H1 (cell line): ENCODE measurements around the gene ELOVL5. TPM values are rescaled to one million over a fixed set of nuclear protein-coding genes. Genes with fewer than 3 reads are reported as not detected.

Experiments
- CTCF ChIA-PET: fragments of 300-600 bp; sonication (Branson Sonifier 250); formaldehyde crosslinking; loops from one replicate; lab custom pipeline; 2021; ENCODE audit not compliant: partially characterized antibody; lab: Charles Lee
- POLR2A ChIA-PET: fragments of 300-600 bp; sonication (Branson Sonifier 250); formaldehyde crosslinking; loops from one replicate; lab custom pipeline; 2021; ENCODE audit warnings: inconsistent platforms; ENCODE audit not compliant: partially characterized antibody; lab: Charles Lee
- DNase-seq, 2 experiments: peaks; one replicate each; pipeline versions ENCODE4 v3.0.0 to v3.0.0-alpha.2; 2010 to 2022; ENCODE audit warnings: low spot score in 2 of 2, low read depth in 1 of 2, mixed read lengths in 1 of 2
- FAIRE-seq: peaks from 2 replicates; lab custom pipeline; 2011; peaks lifted over from hg19 to GRCh38; lab: Jason Lieb, UNC
- H2AFZ ChIP-seq: 2 replicates; pipeline ENCODE4 v1.8.1; 2012; ENCODE audit warnings: low read length, inconsistent platforms
- H2AK5ac ChIP-seq: 2 replicates; pipeline ENCODE4 v1.6.1; 2013; ENCODE audit warnings: low read depth, low read length
- H2BK120ac ChIP-seq: replicated peaks from 2 replicates; pipeline ENCODE3; 2013; ENCODE audit warnings: low read depth, low read length, inconsistent platforms
- H2BK12ac ChIP-seq: 2 replicates; pipeline ENCODE4 v1.6.1; 2013; ENCODE audit warnings: low read depth, low read length
- H2BK15ac ChIP-seq: 2 replicates; pipeline ENCODE4 v1.6.1; 2013; ENCODE audit warnings: low read length
- H2BK20ac ChIP-seq: 2 replicates; pipeline ENCODE4 v1.6.1; 2013; ENCODE audit warnings: low read length
- H2BK5ac ChIP-seq: 2 replicates; pipeline ENCODE4 v1.6.1; 2013; ENCODE audit warnings: low read depth, low read length
- H3K14ac ChIP-seq: 2 replicates; pipeline ENCODE4 v1.6.1; 2013; ENCODE audit warnings: inconsistent platforms; ENCODE audit not compliant: insufficient read length
- H3K18ac ChIP-seq: 2 replicates; pipeline ENCODE4 v1.6.1; 2013; ENCODE audit warnings: low read length; ENCODE audit errors: extremely low read depth
- H3K23ac ChIP-seq: 2 replicates; pipeline ENCODE4 v1.6.1; 2013; ENCODE audit warnings: inconsistent platforms; ENCODE audit not compliant: insufficient read length
- H3K23me2 ChIP-seq: 2 replicates; pipeline ENCODE4 v1.6.1; 2013; ENCODE audit warnings: low read depth, low read length
- H3K27ac ChIP-seq: 2 replicates; pipeline ENCODE4 v1.6.1; 2011; ENCODE audit warnings: low read depth, low read length, inconsistent platforms
- H3K27me3 ChIP-seq, 4 experiments: replicated peaks in 1 of 4; 1 replicate in 1 of 4; 2 replicates in 3 of 4; pipeline versions ENCODE4 v1.6.1 to v1.8.1; 2011 to 2013; ENCODE audit warnings: low read length in 3 of 4, mild to moderate bottlenecking in 3 of 4, inconsistent platforms in 2 of 4, mixed read lengths in 2 of 4, moderate library complexity in 1 of 4; ENCODE audit not compliant: control insufficient read depth in 3 of 4, insufficient read depth in 3 of 4; ENCODE audit errors: extremely low read depth in 1 of 4
- H3K36me3 ChIP-seq, 4 experiments: 2 replicates each; pipeline versions ENCODE4 v1.6.1 to v1.8.1; 2011 to 2013; ENCODE audit warnings: mild to moderate bottlenecking in 4 of 4, low read length in 3 of 4, moderate library complexity in 2 of 4, control low read depth in 1 of 4, inconsistent platforms in 1 of 4; ENCODE audit not compliant: insufficient read depth in 4 of 4, control insufficient read depth in 2 of 4
- H3K4ac ChIP-seq: replicated peaks from 2 replicates; pipeline ENCODE3; 2013; ENCODE audit warnings: low read length, low read depth, mixed read lengths, inconsistent platforms; ENCODE audit not compliant: insufficient read length
- H3K4me1 ChIP-seq, 4 experiments: replicated peaks in 1 of 4; 1 replicate in 1 of 4; 2 replicates in 3 of 4; pipeline versions ENCODE4 v1.6.1 to v1.8.1; 2011 to 2013; ENCODE audit warnings: low read length in 3 of 4, inconsistent platforms in 2 of 4, mixed read lengths in 1 of 4; ENCODE audit not compliant: insufficient read depth in 4 of 4, control insufficient read depth in 3 of 4
- H3K4me2 ChIP-seq, 2 experiments: 2 replicates each; pipeline versions ENCODE4 v1.6.1 to v1.8.1; 2011 to 2013; ENCODE audit warnings: low read depth in 2 of 2, low read length in 2 of 2, control low read depth in 1 of 2, inconsistent platforms in 1 of 2, mild to moderate bottlenecking in 1 of 2; ENCODE audit not compliant: insufficient read depth in 1 of 2
- H3K4me3 ChIP-seq, 4 experiments: fragments of 200-600, 300-600 bp in 1 of 4; sonication (generic), shearing (Covaris generic), sonication (Bioruptor Twin) in 1 of 4; 2 replicates each; pipeline versions ENCODE4 v1.5.1 to v1.8.1; 2011 to 2016; ENCODE audit warnings: low read length in 4 of 4, low read depth in 3 of 4, control low read depth in 2 of 4, inconsistent platforms in 2 of 4, mild to moderate bottlenecking in 2 of 4, mixed read lengths in 1 of 4, moderate library complexity in 1 of 4; ENCODE audit not compliant: insufficient read depth in 2 of 4; ENCODE audit errors: extremely low read depth in 1 of 4
- H3K56ac ChIP-seq: replicated peaks from 2 replicates; pipeline ENCODE3; 2013; ENCODE audit warnings: low read depth, mild to moderate bottlenecking, mixed read lengths, low read length, inconsistent platforms; ENCODE audit not compliant: insufficient read length
- H3K79me1 ChIP-seq: 2 replicates; pipeline ENCODE4 v1.6.1; 2013; ENCODE audit warnings: low read depth, low read length, control low read depth
- H3K79me2 ChIP-seq, 2 experiments: 2 replicates each; pipeline versions ENCODE4 v1.6.1 to v1.8.1; 2012 to 2013; ENCODE audit warnings: low read length in 2 of 2, mild to moderate bottlenecking in 2 of 2, inconsistent platforms in 1 of 2; ENCODE audit not compliant: insufficient read depth in 2 of 2, control insufficient read depth in 1 of 2
- H3K9ac ChIP-seq, 4 experiments: replicated peaks in 1 of 4; 1 replicate in 1 of 4; 2 replicates in 3 of 4; pipeline versions ENCODE4 v1.6.1 to v1.8.1; 2011 to 2013; ENCODE audit warnings: low read depth in 3 of 4, low read length in 3 of 4, control low read depth in 2 of 4, mild to moderate bottlenecking in 2 of 4, moderate library complexity in 2 of 4, inconsistent platforms in 1 of 4; ENCODE audit errors: extremely low read depth in 1 of 4
- H3K9me3 ChIP-seq, 2 experiments: 2 replicates each; pipeline versions ENCODE4 v1.6.1 to v1.8.1; 2012 to 2013; ENCODE audit warnings: mild to moderate bottlenecking in 2 of 2, moderate library complexity in 2 of 2, control low read depth in 1 of 2, inconsistent platforms in 1 of 2, low read depth in 1 of 2, low read length in 1 of 2, mixed read lengths in 1 of 2; ENCODE audit not compliant: insufficient read depth in 2 of 2
- H4K20me1 ChIP-seq, 2 experiments: replicated peaks in 1 of 2; 2 replicates each; pipeline versions ENCODE3 to v1.8.1; 2011 to 2013; ENCODE audit warnings: inconsistent platforms in 2 of 2, low read length in 2 of 2, mild to moderate bottlenecking in 1 of 2; ENCODE audit not compliant: insufficient read depth in 2 of 2, control insufficient read depth in 1 of 2
- H4K5ac ChIP-seq: 2 replicates; pipeline ENCODE4 v1.6.1; 2013; ENCODE audit warnings: low read length, low read depth, mixed read lengths, inconsistent platforms; ENCODE audit not compliant: insufficient read length
- H4K8ac ChIP-seq: 2 replicates; pipeline ENCODE4 v1.8.0; 2013; ENCODE audit warnings: mild to moderate bottlenecking, moderate library complexity, low read length, inconsistent platforms; ENCODE audit not compliant: insufficient read depth; ENCODE audit errors: extremely low read depth
- H4K91ac ChIP-seq: replicated peaks from 2 replicates; pipeline ENCODE3; 2013; ENCODE audit warnings: low read length, mixed read lengths, inconsistent platforms; ENCODE audit not compliant: insufficient read length
- BACH1 ChIP-seq: IDR thresholded peaks from 2 replicates; pipeline ENCODE4 v1.6.1; 2012; ENCODE audit warnings: low read length, improper control_type of control experiment
- BCL11A ChIP-seq, 2 experiments: IDR thresholded peaks; one replicate each; pipeline ENCODE4 v1.6.1; 2011; ENCODE audit warnings: low read depth in 2 of 2, low read length in 2 of 2, mild to moderate bottlenecking in 2 of 2
- BRCA1 ChIP-seq: IDR thresholded peaks from 2 replicates; pipeline ENCODE4 v1.6.1; 2012; ENCODE audit warnings: low read depth, low read length, improper control_type of control experiment
- CBX8 ChIP-seq: fragments of 300-800, 300-1000 bp; sonication (generic); IDR thresholded peaks from 2 replicates; pipeline ENCODE4 v1.7.1; 2016; ENCODE audit warnings: low read depth, low read length, borderline replicate concordance
- EGR1 ChIP-seq: IDR thresholded peaks from 2 replicates; pipeline ENCODE4 v1.6.1; 2011; ENCODE audit warnings: low read depth, low read length, borderline replicate concordance
- EZH2 ChIP-seq: fragments of 200-600 bp; sonication (generic); IDR thresholded peaks from 2 replicates; pipeline ENCODE4 v1.7.1; 2012; ENCODE audit warnings: low read depth, mild to moderate bottlenecking, moderate library complexity, low read length, inconsistent platforms; ENCODE audit not compliant: severe bottlenecking
- KDM5A ChIP-seq: fragments of 200-600 bp; IDR thresholded peaks from 2 replicates; pipeline ENCODE4 v1.7.1; 2012; ENCODE audit warnings: mild to moderate bottlenecking, low read length, inconsistent platforms, mixed read lengths
- MAFK ChIP-seq: IDR thresholded peaks from 2 replicates; pipeline ENCODE4 v1.6.1; 2012; ENCODE audit warnings: low read depth, mild to moderate bottlenecking, improper control_type of control experiment, low read length
- RFX5 ChIP-seq: IDR thresholded peaks from 2 replicates; pipeline ENCODE4 v1.6.1; 2011; ENCODE audit warnings: low read depth, low read length, improper control_type of control experiment, borderline replicate concordance
- RNF2 ChIP-seq: fragments of 200-900, 300-1000 bp; sonication (generic); IDR thresholded peaks from 2 replicates; pipeline ENCODE4 v1.7.1; 2016; ENCODE audit warnings: borderline replicate concordance, low read depth, mild to moderate bottlenecking, antibody characterized with exemption, low read length; ENCODE audit not compliant: poor library complexity, severe bottlenecking; ENCODE audit errors: missing control alignments
- SIRT6 ChIP-seq: IDR thresholded peaks from one replicate; pipeline ENCODE4 v1.7.1; 2012; ENCODE audit warnings: low read length, inconsistent platforms
- SIX5 ChIP-seq: IDR thresholded peaks from 2 replicates; pipeline ENCODE4 v1.6.1; 2011; ENCODE audit warnings: mild to moderate bottlenecking, low read depth, low read length
- SP4 ChIP-seq: IDR thresholded peaks from 2 replicates; pipeline ENCODE4 v1.6.1; 2012; ENCODE audit warnings: low read length, inconsistent platforms
- USF2 ChIP-seq: IDR thresholded peaks from 2 replicates; pipeline ENCODE4 v1.6.1; 2011; ENCODE audit warnings: low read length, improper control_type of control experiment
- polyA plus RNA-seq, 7 experiments: library from polyadenylated mRNA; depleted of rRNA in 3 of 7; stranded (reverse) in 5 of 7; unstranded in 2 of 7; fragments of >200 nt in 5 of 7; fragments of 200-250 nt in 2 of 7; gene quantifications; 1 replicate in 5 of 7; 2 replicates in 1 of 7; 4 replicates in 1 of 7; pipeline versions ENCODE4 v1.2.1 to v1.2.3, GENCODE V29; 2011 to 2013; ENCODE audit warnings: missing spikeins in 2 of 7, mixed read lengths in 2 of 7
- total RNA-seq: library from RNA; stranded (reverse); fragmentation: NEBNext Ultra II Directional; extraction: Animal tissue kit (Norgen Biotek cat#: 25700); gene quantifications from 2 replicates; pipeline ENCODE4 v1.2.1, GENCODE V29; 2021

ELOVL5 gene
- total and polyA plus RNA-seq, 2 of the 8 experiments (the other 6 are each of a cell fraction or from before 2014, with no cell fraction given), result 113 to 156 TPM

- Histone ChIP-seq H4K5ac (no peak overlapping the region), H2AFZ (no peak overlapping the region), H2BK15ac (no peak overlapping the region), H3K4me3 (no peak overlapping the region), H3K27ac (no peak overlapping the region), H2BK5ac (no peak overlapping the region), H2BK20ac (no peak overlapping the region), H3K4ac (no peak overlapping the region), H3K23ac (no peak overlapping the region), H3K36me3 (no peaks in the 10 kb centered on the region), H2BK120ac (no peak overlapping the region), H3K14ac (no peak overlapping the region), H3K9me3 (no peaks in the 10 kb centered on the region), H3K56ac (no peak overlapping the region), H3K4me2 (no peak overlapping the region), H3K23me2 (no peaks in the 10 kb centered on the region), H3K18ac (no peak overlapping the region), H4K8ac (no peak overlapping the region), H3K27me3 (peaks cover 0 to 2% (median 0%) of the 10 kb centered on the region in 4 experiments; a peak in 1 of 7 replicates), H2AK5ac (no peak overlapping the region), H4K20me1 (peaks cover 11 to 26% of the 10 kb centered on the region in 2 experiments), H3K79me1 (peaks cover 9% of the 10 kb centered on the region), H3K4me1 (peaks cover 0 to 7% (median 5%) of the 10 kb centered on the region in 4 experiments), H4K91ac (no peak overlapping the region), H3K79me2 (peaks cover 13 to 98% of the 10 kb centered on the region in 2 experiments), H2BK12ac (no peak overlapping the region), H3K9ac (no peak overlapping the region)
- DNase-seq (no peak), FAIRE-seq (no peak)
- ChIA-PET CTCF (interaction anchor here (0.5 to 3.2 kb wide), 4 partner anchors 10 to 198 kb away, joined by 3 to 7 read pairs (median 3); no protein-coding TSS in a partner anchor), POLR2A (interaction anchor here (1.1 to 1.9 kb wide), 2 partner anchors 16 to 20 kb away, joined by 3 to 4 read pairs; no protein-coding TSS in a partner anchor)
- TF ChIP-seq BRCA1, result no peak
- no peak for TF ChIP-seq BACH1
- no peak for TF ChIP-seq SIX5
- no peak for TF ChIP-seq BCL11A (IDR thresholded peaks at IDR 0.05; ENCODE audit: low read depth in 2 of 2, low read length in 2 of 2)
- no peak for TF ChIP-seq SIRT6
- no peak for TF ChIP-seq MAFK
- TF ChIP-seq EZH2, result no peak
- no peak for TF ChIP-seq RFX5
- TF ChIP-seq USF2, result no peak
- no peak for TF ChIP-seq SP4
- no peak for TF ChIP-seq EGR1
- no peak for TF ChIP-seq KDM5A
- TF ChIP-seq CBX8, result no peak
- no peak for TF ChIP-seq RNF2
These were observed 20.4 kb downstream of the ELOVL5 start for GRCh38 chr6:53328375-53328774.
